GM10248 (cell line): ENCODE measurements around the gene HSDL2.
"Not testable (repeated sequence)": the region's sequence is repeated elsewhere in the genome, so short reads cannot be mapped to it uniquely, and the experiment has no call there.

Experiments
- CTCF ChIA-PET: fragments of 300-600 bp; sonication (Branson Sonifier 250); formaldehyde crosslinking; extraction: SDS; loops from one replicate; lab custom pipeline; 2021; ENCODE audit warnings: antibody characterized with exemption; lab: Yijun Ruan, JAX
- POLR2A ChIA-PET: fragments of 350-650 bp; sonication (Branson Sonifier 250); formaldehyde crosslinking; extraction: SDS; loops from one replicate; lab custom pipeline; 2020; ENCODE audit warnings: antibody characterized with exemption; lab: Yijun Ruan, JAX
- DNase-seq: peaks from one replicate; pipeline ENCODE4 v3.0.0; 2012; ENCODE audit errors: extremely low spot score
- TF ChIP-seq, protein P1 (sequence below): IDR thresholded peaks from 2 replicates; pipeline ENCODE4 v1.5.1; 2012; ENCODE audit warnings: mild to moderate bottlenecking, low read depth; ENCODE audit errors: extremely low read depth, missing control alignments, control extremely low read depth

The HSDL2 gene

DNA sequence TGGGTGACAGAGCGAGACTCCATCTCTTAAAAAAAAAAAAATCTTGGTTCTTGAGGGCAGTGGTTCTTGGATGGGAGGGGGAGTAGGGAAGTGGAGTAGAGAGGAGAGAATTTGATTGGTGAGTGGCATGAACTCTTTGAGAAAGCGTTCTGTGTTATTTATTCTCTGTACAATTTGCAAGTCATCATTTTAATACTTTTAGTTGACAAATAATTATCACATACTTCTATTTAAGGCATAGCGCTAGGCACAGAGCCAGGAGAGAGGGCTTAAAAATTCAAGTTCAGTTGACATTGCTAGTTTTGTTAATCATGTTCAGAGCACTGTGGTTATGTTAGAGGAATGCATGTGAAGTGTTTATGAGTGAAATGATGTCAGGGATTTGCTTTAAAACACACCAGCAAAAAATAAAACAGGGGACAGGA is 24.6 kb downstream of the HSDL2 start:
- CTCF ChIA-PET = interaction anchor here (0.6 kb wide), 1 partner anchor 389 kb away, joined by 3 read pairs; no protein-coding TSS in a partner anchor
- DNase-seq = no peak
- TF ChIP-seq, protein P1, sequence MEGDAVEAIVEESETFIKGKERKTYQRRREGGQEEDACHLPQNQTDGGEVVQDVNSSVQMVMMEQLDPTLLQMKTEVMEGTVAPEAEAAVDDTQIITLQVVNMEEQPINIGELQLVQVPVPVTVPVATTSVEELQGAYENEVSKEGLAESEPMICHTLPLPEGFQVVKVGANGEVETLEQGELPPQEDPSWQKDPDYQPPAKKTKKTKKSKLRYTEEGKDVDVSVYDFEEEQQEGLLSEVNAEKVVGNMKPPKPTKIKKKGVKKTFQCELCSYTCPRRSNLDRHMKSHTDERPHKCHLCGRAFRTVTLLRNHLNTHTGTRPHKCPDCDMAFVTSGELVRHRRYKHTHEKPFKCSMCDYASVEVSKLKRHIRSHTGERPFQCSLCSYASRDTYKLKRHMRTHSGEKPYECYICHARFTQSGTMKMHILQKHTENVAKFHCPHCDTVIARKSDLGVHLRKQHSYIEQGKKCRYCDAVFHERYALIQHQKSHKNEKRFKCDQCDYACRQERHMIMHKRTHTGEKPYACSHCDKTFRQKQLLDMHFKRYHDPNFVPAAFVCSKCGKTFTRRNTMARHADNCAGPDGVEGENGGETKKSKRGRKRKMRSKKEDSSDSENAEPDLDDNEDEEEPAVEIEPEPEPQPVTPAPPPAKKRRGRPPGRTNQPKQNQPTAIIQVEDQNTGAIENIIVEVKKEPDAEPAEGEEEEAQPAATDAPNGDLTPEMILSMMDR = no peak
- POLR2A ChIA-PET = no interaction called here

DNA sequence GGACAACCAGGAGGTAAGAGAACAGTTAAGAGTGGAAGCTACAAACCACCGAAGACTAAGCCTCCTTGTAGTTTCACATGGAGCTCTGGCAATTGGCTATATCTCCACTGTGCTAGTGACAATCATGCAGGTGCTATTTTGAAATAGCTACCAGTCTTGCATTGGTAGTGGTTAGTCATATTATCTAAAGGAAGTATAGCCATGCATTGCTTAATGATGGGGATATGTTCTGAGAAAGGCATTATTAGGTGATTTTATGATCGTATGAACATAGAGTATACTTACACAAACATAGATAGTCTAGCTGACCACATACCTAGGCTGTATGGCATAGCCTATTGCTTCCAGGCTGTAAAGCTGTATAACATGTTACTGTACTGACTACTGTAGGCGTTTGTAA is 28.4 kb downstream of the HSDL2 start:
- ChIA-PET CTCF (no interaction called here), POLR2A (no interaction called here)
- DNase-seq = no peak
- TF ChIP-seq, protein P1 = no peak

DNA sequence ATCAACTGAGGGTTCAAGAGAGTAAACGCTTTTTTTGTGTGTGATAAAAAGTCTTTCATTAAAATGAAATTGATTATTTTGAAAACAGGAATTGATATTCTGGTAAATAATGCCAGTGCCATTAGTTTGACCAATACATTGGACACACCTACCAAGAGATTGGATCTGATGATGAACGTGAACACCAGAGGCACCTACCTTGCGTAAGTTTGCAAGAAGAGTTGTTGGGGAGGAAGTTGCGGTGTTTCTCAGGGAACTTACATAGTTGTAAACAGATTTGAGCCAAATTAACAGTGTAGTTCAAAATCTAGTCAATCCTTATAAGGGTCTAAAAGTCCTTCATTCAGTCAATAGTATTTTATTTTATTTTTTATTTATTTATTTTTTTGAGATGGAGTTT is 28.9 kb downstream of the HSDL2 start:
- TF ChIP-seq, protein P1 = no peak
- DNase-seq = no peak
- CTCF ChIA-PET = no interaction called here
- POLR2A ChIA-PET = no interaction called here

DNA sequence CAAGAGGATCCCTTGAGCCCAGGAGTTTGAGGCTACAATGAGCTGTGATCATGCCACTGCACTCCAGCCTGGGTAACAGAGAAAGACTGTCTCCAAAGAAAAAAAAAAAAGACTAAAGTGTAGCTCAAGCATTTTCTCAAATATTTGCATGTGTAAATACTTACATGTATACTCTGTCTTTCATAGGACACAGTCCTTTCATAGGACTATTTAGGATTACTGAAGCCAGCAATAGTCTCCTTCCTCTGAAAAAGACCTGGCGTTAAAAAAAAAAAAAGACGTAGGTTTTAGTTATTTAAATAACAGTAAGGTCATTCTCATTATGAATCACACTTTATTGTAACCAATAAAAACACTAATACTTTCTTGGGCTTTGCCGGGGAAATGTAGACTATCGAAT is 29.9 kb downstream of the HSDL2 start:
- CTCF ChIA-PET = no interaction called here
- no peak for DNase-seq
- POLR2A ChIA-PET = no interaction called here
- TF ChIP-seq, protein P1 = no peak

DNA sequence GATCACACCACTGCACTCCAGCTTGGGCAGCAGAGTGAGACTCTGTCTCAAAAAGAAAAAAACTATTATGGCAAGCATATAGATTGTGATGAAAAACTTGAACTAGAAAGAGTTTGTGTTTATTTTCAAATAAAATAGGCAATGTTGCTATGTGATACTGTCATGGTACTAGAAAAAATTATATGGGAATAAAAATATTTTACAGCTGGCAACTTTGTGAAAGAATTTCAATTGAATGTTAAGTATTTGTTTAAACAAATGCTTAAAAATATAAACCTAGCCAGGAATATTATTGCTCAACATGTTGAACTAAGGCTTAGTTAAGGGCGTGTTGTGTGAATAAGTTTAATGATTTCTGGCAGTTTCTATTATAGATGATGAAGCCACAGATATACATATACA is 31.7 kb downstream of the HSDL2 start:
- no peak for DNase-seq
- ChIA-PET CTCF (interaction anchor here (1.3 to 1.8 kb wide), 2 partner anchors 8 to 31 kb away, joined by 3 to 5 read pairs; no protein-coding TSS in a partner anchor), POLR2A (no interaction called here)
- TF ChIP-seq, protein P1 = no peak

DNA sequence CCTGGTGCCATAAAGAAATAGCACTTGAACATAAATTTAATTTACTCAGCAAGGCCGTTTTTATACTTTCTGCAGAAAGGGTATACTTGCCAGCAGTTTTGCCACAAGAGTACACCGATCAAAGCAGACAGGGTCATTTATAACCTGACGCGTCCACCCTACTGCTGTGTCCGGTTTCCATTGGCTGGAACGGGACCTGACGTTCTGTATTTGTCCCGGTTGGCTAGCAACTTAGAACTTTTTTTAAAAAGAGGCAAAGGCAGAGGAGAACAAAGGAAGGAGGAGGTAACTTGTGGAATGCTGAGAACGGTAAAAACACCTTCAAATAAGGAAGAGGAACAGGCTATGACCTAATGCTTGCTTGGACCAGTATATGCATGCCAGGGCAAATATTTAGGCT is 33.8 kb downstream of the HSDL2 start:
- DNase-seq, POLR2A ChIA-PET: not testable (repeated sequence)
- CTCF ChIA-PET = interaction anchor here (1.1 kb wide), 1 partner anchor 12 kb away, joined by 4 read pairs; no protein-coding TSS in a partner anchor

DNA sequence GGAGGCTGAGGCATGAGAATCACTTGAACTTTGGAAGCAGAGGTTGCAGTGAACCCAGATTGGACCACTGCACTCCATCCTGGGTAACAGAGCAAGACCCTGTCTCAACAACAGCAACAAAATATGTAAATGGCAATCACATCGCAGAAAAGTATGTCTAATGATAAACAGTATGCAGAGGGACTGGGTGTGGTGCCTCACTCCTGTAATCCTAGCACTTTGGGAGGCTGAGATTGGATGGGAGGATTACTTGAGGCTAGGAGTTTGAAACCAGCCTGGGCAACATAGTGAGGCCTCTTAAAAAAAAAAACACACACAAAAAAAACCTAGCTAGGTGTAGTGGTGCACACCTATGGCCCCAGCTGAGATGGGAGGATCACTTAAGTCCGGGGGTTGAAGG is 40.3 kb downstream of the HSDL2 start:
- POLR2A ChIA-PET = no interaction called here
- no peak for DNase-seq
- TF ChIP-seq, protein P1 = no peak
- CTCF ChIA-PET = interaction anchor here (0.9 kb wide), 1 partner anchor 9 kb away, joined by 3 read pairs; no protein-coding TSS in a partner anchor
